AG04449 (cell line): ENCODE data around the gene LRRC4C.
A peak's percentile ranks its signal among the peaks of the same experiment; 100 is the strongest.

Source experiments
- CTCF ChIA-PET: fragments of 350-600 bp; formaldehyde crosslinking; extraction: SDS; loops from one replicate; lab custom pipeline; 2021; ENCODE audit warnings: antibody characterized with exemption; lab: Yijun Ruan, JAX
- POLR2A ChIA-PET: fragments of 400-600, 350-600 bp; formaldehyde crosslinking; extraction: SDS; loops from one replicate; lab custom pipeline; 2020; ENCODE audit warnings: antibody characterized with exemption, inconsistent platforms; lab: Yijun Ruan, JAX
- DNase-seq: peaks from one replicate; pipeline ENCODE4 v3.0.0-alpha.2; 2010; ENCODE audit warnings: low read depth, low spot score
- H3K4me3 ChIP-seq: 2 replicates; pipeline ENCODE4 v1.5.1; 2011; ENCODE audit warnings: low read depth, mild to moderate bottlenecking, control low read depth, low read length
- TF ChIP-seq, protein P1 (sequence below): IDR thresholded peaks from one replicate; pipeline ENCODE4 v1.5.1; 2011; ENCODE audit warnings: mild to moderate bottlenecking, moderate library complexity, low read length, control low read depth, inconsistent platforms; ENCODE audit not compliant: insufficient read depth; ENCODE audit errors: missing control alignments

Gene LRRC4C

DNA sequence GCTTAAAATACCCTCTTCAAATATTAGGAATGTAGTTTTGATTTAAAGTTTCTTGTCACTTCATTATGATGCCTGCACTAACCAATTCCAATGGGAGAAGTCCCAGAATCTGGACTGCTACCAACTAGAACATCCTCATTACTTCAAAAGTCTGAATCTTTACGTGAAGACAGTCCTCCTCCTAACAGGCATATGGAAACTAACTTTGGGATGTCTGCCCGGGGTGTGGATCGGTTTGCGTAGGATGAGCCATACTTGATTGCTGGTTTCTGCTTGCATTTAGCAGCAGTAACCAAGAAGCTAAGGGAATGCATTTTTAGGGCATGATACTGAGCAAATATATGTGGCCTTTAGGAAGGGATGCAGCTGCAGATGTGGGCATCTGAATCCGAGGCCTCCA lies 177.1 kb downstream of the LRRC4C start:
- no peak for DNase-seq
- ChIA-PET CTCF (no interaction called here), POLR2A (no interaction called here)

DNA sequence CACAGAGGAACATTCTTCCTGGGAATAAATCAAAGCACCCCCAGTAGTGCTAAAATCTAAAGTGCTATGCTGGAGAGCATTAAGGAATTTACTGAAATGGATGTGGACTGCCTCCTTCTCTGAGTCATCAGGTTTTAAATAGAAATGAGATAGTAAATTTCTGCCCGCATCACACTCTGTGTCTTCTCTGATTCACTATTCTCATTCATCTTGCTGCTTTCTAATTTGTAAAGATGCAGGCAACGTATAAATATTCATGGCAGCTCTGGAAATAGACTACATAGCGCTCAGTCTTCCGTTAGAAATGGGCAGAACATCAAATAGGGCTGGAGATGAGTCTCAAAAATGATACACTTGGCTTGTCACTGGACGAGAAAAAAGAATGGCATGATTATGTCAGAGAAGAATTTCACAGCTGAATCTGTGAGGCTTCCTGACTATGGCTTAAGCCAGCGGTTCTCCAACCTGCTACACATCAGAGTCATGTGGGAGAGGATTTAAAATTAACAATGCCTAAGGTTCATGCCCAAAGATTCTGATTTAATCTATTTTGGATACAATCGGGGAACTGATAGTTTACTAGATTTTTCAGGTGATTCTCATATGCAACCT lies 178.2 kb downstream of the LRRC4C start:
- peak; percentile 34 for DNase-seq
- TF ChIP-seq, protein P1, sequence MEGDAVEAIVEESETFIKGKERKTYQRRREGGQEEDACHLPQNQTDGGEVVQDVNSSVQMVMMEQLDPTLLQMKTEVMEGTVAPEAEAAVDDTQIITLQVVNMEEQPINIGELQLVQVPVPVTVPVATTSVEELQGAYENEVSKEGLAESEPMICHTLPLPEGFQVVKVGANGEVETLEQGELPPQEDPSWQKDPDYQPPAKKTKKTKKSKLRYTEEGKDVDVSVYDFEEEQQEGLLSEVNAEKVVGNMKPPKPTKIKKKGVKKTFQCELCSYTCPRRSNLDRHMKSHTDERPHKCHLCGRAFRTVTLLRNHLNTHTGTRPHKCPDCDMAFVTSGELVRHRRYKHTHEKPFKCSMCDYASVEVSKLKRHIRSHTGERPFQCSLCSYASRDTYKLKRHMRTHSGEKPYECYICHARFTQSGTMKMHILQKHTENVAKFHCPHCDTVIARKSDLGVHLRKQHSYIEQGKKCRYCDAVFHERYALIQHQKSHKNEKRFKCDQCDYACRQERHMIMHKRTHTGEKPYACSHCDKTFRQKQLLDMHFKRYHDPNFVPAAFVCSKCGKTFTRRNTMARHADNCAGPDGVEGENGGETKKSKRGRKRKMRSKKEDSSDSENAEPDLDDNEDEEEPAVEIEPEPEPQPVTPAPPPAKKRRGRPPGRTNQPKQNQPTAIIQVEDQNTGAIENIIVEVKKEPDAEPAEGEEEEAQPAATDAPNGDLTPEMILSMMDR: no peak
- ChIA-PET CTCF (no interaction called here), POLR2A (no interaction called here)
- H3K4me3 ChIP-seq: no peak overlapping the region

More for the DNA sequence above, 177.1 kb downstream of the LRRC4C start:
- no peak overlapping the region for H3K4me3 ChIP-seq
- TF ChIP-seq, protein P1: no peak

DNA sequence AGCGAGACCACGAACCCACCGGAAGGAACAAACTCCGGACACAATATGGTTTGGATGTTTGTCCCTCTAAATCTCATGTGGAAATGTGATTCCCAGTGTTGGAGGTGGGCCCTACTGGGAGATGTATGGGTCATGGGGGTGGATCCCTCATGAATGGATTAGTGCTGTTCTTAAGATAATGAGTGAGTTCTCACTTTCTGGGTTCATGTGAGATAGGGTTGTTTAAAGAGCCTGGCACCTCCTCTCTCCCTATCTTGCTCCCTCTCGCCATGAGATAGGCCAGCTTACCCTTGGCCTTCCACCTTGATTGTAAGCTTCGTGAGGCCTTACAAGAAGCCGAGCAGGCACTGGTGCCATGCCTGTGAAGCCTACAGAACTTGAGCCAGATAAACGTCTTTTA lies 184.6 kb downstream of the LRRC4C start:
- TF ChIP-seq, protein P1: no peak
- POLR2A ChIA-PET: no interaction called here
- DNase-seq: no peak
- CTCF ChIA-PET: no interaction called here
- no peak overlapping the region for H3K4me3 ChIP-seq

DNA sequence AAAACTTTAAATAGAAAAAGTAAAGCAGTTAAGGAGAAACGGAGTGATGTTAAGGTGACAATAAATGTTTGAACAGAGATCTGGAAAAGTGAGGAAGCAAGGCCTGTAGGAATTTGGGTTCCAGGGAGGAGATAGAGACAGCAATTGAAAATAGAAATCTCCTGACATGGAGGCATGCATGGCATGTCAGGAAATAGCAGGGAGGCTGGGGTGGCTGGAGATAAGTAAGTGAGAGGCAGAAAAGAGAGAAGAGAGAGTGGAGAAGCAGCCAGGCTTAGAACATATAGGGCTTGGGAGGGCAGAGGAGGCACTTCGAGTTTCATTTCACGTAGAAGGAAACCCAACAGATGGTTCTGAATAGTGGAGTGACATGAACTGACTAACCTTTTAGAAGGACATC lies 185.5 kb downstream of the LRRC4C start:
- ChIA-PET POLR2A (no interaction called here), CTCF (no interaction called here)
- TF ChIP-seq, protein P1: no peak
- H3K4me3 ChIP-seq: no peak overlapping the region
- no peak for DNase-seq

DNA sequence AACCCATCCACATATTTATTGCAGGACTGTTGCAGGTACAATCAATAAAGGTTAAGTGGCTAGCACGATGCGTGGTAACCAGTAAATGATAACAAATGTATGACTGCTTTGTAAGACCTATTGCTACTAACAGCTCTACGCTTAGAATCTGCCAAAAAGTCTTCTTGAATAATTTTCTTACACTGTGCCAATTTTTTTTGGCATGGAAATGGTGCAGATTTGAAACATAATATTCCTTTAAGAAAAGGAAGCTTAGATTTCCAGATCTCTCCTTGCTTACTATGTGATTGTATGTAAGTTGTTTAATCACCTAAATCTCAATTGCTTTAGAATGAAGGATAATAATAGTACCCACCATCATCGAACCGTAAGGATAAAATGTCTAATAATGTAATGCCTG lies 192.0 kb downstream of the LRRC4C start:
- DNase-seq: no peak
- no peak overlapping the region for H3K4me3 ChIP-seq
- POLR2A ChIA-PET: no interaction called here

DNA sequence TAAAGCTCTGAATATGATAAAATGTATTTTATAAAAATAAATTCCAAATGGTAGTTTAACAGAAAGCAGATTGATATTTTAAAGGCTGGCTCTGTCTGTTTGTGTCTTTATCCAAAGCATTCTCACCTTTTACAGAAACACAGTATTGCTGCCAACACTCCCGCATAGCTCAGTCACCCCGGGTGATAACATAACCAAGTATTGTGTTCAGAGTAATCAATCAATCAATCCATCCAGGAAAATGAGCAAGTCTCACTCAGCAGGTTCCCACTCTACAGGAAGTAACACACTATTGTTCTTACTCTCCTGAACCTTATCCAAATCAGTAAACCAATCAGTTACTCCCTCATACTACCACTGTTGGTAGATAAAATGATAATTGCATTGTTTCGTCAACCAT lies 203.4 kb downstream of the LRRC4C start:
- TF ChIP-seq, protein P1: no peak
- no peak overlapping the region for H3K4me3 ChIP-seq
- DNase-seq: no peak
- ChIA-PET POLR2A (no interaction called here), CTCF (no interaction called here)

More for the DNA sequence above, 192.0 kb downstream of the LRRC4C start:
- CTCF ChIA-PET: no interaction called here
- TF ChIP-seq, protein P1: no peak
